Stimulated activated CD4-positive, alpha-beta T cell treated with anti-CD3 and anti-CD28 coated beads, TNF-alpha, amount 100 ng/mL, for 4 hours (primary cell): ENCODE measurements around the gene HOXD8.

Experiments used
- DNase-seq, 3 experiments: peaks; one replicate each; pipeline ENCODE4 v3.0.0-alpha.2; 2020; ENCODE audit warnings: low read depth in 3 of 3

HOXD8 gene

DNA sequence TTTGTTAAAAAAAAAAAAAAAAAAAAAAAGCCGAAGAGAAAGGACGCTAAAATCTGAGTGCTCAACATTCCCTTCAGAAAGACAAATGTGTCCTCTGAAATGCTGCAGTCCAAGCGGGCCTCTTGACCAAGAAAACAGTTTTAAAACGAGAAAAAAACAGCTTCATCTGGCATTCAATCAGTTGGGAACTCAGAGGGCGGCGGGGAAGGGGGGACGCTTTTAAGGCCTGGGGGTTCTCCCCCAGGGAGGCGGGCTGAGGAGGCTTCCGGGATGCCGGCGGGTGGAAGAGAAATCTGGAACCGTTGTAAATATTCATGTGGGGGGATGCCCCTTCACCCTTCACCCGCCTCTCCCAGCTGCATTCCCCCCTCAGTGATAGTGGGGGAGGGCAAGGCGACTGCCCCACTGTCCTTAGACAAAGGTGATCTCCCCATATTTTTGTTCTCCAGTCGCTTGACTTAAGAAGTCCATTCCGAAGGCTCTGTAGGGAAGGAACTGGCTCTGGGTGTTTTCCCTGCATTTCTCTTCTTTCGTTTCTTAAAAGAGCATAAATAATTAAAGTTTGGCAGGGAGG, 25.7 kb upstream of the HOXD8 start:
- no peak for DNase-seq

DNA sequence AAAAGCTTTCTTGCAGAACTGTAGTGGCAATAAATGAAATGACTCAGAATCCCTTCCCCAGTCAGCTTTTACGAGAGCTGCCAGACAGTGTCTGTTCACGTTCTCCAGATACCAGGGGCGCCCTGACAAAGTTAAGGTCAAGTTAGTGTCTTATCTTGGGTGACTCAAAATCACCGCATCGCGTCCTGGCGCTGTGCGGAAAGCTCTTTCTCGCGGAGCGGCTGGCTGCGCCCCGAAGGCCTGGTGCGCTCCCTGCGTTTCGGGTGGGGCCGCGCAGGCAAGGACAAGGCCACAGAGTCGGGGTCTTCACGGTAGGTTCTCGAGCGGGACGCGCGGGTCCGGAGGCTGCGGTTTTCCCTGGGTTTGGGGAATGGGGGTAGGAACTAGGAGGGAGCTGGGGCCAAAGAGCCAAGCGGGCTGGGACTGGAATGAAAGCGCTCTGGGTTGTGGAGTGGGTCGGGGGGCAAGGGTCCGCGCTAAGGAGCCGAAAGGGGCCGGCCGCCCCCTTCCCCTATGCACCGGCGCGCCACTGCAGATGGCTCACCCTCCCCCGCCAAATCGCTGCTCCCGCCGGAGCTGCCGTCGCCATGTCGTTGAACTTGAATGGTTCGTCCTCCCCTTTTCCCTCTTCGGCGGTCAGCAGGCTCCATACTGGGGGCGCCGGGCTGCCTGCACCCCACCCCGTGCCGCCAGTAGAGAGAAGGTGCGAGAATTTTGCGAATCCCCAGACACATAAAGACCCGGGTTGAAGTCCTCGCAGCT, 25.0 kb upstream of the HOXD8 start:
- no peak for DNase-seq

DNA sequence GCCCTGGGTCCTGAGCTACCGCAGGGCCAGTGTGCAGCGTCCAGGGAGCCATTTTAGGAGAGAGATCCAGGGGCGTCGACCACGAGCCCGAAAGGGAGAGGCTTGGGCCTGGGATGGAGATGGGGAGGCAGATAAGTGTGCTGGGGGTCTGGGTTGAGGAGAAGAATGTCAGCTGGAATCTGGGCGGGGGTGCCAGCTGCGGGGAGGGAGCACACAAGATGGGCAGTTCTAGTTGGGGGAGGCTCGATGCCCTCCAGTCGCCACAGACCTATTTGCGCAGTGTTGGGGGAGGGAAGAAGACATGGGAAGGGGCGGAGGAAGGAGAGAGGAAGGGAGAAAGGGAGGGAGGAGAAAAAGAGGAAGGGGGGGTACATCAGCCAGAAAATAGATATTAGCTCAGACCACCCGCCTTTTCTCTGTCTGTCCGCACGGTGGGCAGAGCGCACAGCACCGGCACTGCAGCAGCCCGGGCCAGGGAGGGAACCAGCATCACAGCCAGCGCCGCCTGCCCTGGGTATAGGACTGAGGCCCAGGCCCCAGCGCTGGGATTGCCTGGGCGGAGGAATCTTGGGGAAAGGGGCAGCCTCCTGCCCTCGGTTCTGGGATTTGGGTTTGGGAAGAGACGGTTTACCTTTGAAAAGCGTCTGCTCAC, 24.3 kb upstream of the HOXD8 start:
- DNase-seq = no peak

DNA sequence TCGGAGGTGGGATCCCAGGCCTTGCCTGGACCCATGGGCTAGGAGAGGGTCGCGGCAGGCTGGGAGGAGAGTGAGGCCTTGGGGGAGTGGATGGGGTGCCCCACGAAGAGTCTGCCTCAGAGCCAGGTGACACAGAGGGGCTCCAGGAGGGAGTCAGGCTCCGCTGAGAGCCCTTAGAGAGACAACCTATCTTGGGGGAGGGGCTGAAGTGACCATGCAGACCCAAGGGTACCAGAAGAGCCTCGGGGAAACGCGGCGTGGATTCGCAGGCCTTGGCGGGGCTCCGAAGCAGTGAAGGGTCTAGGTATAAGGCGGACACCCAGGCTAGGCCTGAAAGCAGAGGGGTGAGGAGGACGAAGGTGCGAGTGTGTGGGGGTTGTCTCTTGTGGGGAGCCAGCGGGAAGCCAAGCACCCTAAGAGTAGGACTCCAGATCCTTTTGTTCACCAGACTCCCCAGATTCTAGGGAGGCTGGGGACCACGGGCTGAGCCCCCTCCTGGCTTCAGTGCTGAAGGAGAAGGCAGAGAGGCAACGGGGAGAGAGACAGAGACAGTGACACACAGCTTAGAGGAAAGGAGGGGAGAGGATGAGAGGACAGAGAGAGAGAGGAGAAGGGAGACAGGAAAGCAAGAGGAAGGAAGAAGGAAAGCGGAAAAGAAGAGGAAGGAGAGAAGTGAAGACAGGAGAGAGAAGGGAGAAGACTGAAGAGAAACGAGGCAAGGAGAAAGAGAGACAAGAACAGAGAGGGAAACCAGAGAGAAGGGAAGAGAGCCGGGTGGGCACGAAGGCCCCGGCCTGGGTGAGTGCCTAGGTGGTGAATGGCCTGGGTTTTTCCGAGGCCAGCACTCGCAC, 23.6 kb upstream of the HOXD8 start:
- DNase-seq = no peak

DNA sequence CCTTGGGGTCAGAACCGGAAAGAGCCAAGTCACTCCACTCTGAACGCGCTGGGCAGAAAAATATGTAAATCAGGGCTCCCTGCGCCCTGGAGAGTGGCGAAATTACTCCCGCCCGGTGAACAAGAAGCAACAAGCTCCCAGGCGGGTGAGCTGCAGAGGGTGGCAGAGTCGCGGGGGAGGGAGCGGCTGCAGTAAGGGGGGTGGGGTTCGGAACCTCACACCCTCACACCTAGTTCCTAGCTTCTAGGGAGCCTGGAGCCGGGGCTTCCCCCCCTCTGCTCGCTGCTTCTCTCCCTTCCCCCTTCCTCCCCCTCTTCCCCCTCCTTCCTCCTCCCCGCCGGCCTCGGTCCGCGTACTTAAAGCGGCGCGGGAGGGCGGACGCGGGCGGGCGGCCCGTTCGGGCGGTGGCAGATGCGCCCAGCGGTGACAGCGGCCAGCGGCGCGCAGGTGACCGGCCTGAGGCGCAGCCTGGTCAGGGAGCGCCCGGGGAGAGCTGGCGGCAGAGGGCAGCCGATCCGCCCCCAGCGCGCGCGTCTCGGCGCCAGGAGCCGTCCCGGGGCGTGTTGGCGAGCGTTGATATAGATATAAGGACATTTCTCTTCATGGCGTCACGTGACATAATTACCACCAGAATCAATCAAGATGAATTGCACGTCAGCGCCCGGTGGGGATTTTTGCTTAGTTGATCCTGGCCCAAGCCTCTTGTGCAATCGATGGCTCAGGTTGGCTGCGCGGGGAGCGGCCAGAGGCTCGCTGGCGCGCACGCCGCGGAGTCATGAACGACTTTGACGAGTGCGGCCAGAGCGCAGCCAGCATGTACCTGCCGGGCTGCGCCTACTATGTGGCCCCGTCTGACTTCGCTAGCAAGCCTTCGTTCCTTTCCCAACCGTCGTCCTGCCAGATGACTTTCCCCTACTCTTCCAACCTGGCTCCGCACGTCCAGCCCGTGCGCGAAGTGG, 22.6 kb upstream of the HOXD8 start, which contains the start of gene HOXD11:
TSS of gene HOXD11 (plus strand) at position 700 of the 959 bp plus-strand sequence. CDS start at position 776, 76 bp downstream.
- DNase-seq = no peak

DNA sequence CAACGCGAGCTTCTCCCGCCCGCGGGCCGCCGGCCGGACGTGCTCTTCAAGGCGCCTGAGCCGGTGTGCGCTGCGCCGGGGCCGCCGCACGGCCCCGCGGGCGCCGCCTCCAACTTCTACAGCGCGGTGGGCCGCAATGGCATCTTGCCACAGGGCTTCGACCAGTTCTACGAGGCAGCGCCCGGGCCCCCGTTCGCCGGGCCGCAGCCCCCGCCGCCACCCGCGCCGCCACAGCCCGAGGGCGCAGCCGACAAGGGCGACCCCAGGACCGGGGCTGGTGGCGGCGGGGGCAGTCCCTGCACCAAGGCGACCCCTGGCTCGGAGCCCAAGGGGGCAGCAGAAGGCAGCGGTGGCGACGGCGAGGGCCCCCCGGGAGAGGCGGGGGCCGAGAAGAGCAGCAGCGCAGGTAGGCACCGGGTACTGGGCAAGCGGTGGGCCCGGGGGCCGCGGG, 21.7 kb upstream of the HOXD8 start:
- no peak for DNase-seq

DNA sequence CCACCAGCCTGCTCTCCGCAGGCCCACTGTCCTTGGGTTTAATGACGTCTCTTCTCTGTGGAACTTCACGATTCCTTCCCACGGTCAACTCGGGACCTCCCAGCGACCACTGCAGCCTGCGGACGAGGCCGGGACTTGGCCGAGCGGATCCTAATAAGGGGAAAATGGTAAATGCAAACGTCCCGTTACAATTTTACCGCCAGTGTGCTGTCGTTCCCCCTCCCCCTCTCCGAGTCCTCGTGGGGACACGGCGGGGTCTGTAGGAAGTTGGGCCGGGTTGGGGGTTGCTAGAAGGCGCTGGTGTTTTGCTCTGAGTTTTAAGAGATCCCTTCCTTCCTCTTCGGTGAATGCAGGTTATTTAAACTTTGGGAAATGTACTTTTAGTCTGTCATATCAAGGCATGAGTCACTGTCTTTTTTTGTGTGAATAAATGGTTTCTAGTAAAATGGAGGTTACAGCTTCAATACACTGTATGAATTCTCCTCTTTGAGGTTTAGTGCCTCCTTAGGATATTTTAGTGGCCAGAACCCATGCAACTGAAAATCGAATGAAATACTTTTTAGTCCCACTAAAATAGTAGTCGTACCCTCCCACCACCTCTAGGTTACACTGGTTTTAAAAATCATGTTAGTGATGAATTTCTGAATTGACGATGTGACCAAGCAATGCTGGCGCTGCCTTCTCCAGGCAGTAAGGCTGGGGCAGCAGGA, 20.2 kb upstream of the HOXD8 start:
- DNase-seq = no peak

DNA sequence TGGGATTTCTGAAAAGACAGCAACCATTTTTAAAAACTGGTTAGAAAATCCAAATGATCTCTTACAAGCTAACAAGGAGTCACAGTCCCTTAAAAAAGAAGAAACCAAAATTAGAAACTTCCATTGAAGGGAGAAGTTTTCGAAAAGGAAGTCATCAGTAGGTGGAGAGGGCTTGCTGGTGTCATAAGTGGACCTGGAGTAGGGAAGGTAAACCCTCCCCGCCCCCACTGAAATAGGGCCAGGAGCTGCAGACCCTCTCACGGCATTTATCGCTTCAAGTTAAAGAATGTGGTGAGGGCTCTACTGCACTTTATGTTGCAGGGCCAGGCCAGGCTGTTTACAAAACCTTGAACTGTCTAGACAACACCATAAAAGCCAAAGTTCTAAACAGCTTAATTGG, 19.6 kb upstream of the HOXD8 start:
- no peak for DNase-seq

DNA sequence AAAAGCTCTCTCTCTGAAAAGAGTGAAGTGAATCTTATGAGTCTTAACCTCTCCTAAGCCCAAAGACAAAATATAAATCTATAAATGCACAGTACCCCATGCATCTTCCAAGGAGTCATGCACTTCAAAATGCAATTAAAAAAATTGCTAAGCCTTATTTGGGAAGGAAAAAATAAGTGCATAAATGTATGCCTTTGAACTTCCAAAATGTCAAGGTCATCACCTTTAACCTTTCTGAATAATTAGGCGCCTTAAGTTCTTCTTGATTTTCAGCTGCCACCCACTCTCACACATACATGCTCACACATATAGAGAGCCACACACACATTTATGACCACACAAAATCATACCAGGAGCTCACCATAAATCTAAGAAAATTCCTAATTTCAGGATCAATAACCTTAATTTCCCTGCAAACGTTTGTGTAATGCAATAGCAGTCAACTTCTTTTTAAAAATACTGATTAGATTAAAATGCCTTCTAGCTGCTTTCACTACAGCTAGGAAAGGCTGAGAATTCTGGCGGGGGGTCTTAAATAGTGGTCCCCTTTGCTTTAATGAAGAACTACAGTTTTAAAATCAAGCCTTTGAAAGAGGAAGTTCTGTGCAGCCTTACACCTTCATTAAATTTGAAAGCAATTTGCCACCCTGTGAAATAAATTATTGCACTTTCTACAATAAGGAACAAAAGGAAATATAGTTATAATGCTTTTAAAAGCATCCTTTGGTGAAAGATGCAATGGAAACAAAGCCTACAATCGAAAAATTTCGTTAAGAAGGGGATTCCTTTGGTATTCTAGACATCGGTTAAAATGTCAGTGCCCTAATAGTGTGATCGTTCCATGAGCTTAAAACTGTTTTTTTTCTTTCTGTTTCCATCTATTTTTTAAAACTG, 18.8 kb upstream of the HOXD8 start:
- DNase-seq = no peak

DNA sequence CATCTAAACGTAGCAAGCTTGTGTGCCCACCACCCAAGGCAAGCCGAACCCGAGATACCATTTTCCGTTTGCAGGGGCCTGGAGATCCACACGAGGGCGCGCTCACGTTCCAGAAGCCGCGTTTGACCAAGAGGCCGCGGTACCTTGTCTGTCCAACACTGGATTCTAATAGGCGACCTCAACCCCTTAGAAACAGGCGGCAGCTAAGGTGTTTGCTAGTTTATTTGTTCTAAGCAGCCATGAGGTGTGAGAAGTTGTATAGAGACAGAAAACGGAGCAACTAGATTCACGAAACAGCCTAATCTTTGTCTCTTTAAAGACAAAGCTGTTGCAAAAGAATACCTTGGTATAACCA, 18.2 kb upstream of the HOXD8 start:
- DNase-seq = no peak

DNA sequence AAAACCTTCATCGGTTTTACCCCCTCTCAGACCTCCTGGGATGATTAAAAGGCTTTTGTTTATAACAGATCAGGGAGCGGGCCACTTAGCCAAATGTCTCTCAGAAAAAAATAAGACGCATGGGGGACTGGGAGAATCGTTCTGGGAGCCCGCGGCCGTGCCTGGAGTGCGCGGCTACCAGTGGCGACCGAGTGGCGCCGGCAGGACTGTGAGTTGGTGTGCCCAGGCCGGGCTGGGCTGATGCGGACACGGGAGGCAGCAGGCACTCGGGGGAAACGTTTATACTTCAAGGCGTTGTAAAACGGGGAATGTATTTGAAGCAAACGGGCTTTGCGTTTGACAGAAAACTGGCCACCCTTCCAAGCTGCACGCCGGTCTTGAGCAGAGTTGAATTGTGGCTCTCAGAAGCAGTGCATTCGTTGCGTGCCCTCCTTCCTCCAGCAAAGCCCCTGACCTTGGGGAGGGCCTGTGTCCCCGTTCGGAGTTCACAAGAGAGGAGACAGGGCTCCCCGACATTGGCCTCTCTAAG, 17.6 kb upstream of the HOXD8 start:
- DNase-seq = no peak

DNA sequence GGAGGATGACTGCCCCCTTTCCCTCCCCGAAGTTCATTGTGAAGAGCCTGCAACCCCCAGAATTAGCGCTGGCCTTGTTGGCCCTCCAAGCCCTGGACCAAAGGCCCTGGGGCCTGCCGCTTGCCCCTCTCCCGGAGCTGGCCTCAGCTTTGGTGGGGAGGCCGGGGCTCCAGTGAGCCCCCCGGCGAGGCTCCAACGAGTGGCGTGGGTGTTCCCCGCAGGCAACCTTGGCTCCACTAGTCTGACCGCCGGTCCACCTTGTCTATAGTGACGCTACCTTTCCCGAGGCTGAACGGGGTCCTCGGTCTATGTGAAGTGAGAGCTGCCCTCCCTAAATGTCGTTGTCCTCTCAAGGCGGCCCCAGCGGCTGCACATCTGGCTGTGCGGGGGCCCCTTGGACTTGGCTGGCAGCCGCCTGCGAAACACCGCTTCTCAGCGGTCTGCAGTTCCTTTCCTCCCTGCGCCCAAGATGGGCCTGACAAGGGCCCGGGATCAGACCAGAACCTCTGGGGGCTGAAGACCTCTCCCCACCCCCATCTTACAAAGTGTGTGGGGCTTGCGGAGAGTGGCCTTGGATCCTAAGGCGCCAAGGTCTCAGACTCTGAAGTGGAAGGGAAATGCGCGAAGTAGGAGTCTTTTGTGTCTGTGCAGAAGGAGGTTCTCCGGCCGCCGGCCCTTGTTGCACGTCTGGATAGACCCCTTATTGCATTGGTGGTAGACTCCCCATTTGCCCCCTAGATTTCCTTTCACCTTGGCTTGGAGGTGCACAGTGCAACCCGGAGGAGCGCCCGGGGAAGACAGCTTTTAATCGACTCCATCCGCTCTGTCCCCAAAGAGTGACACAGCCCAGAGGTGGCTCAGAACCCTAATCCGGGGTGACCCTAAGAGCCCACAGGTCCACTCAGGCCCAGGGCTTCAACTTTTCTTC, 16.9 kb upstream of the HOXD8 start:
- DNase-seq = no peak

DNA sequence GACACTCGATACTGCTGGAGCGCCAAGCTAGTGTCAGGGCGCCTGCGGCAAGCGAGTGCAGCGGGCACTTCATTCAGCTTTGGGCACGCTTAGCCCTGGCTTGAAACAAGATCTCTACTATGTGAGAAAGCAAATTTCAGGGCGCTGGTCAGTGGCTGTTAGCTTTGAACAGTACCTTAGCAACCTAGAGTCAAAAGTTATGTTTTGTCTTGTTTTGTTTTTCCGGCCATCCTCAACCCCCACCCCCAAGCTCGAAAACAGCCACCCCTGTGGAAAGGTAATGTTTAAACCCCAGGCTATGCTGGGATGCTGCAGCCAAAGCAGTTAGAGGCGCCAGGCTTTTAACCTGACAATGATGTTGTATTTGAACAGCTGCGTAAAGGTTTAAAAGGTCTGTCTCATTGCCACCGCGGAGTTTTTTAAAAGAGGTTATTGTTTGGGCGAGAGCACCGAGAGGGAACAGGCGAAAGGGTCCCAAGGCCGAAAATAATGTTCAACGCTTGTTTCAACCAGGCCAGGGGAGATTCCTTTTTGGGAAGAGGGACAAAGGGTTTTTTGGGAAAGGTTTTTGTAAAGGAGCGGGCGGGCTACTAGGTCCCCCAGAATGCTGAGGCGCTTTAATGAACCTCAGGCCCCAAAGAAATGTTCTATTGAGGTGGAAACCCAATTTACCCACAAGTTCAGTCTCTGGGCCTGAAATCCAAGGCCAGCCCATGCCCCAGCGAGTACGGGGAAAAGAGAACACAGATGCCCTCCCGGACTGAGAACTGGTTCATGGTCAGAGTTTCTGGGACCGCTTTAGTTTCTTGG, 15.2 kb upstream of the HOXD8 start:
- no peak for DNase-seq

DNA sequence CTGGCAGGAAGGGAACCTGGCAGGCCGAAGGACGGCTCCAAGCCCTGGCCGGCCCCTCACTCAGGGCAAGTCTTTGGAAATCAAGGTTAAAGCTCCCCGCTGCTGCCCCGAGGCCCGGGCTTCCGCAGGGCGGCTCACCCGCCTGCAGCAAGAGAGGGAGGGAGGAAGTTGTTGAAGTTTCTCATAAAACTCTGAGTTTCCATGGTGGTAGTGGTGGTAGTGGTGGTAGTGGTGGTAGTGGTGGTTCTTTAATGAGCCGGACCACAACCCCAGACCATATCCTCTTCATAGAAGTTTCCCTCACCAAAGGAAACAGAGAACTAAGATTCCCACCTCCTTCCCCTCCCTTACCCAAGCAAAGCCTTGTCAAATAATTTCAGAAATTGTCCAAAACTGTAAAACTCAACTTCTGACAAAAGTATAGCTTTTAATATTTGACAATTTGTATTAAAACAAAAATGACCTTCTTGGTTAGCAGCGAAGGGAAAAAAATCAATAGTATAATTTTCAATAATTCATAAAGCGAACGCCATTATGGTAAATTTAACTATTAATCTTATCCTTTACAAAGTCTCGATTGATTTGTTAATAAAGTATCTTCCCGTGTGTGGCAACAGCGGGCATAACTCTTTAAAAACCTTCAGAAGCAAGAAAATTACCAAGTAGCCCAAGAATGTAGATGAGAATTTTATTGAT, 14.4 kb upstream of the HOXD8 start:
- DNase-seq = no peak

DNA sequence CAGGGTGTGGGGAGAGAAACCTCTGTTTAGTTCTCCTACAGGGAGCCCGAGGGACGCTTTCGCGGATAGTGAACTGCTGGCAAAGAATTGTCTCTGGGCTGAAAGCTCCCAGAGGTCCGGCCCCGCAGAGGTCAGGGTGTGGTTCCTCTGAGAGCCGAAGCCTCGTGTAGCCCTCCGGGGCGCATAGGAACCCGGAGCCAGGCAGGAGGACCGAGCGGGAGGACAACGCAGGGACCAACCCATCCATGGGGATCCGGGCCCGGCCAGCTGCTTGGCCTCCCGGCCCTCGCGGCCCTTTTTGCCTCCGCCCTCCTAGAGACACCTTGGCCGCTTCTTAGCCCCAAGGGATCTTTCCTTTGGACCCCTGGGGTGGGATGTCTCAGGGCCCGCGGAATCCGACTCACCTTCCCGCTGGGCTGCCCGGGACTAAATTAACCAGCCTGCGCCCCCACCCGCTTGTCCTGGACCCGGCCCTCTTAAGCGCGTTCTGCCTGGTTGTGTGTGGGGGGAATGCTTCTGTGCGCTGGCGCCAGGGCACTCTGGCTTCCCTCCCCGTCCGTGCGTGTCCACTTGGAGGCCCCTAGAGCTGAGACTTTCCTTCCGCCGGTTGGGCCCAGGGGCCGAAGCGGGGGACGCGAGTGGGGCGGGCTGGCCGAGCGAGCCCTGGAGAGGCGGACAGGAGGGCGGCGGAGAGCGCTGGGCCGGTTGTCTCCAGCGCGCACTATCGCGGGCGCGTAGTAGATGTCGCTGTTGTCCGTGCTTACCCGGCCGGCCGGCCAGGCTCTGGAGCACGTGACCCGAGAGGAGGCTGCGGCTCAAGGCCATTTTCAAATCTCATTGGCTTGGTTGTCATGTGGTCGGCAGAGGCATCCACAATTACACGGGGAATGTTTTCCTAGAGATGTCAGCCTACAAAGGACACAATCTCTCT, 13.4 kb upstream of the HOXD8 start, which contains the start of gene HOXD10:
TSS of gene HOXD10 (plus strand) at position 896 of the 931 bp plus-strand sequence. CDS start 56 bp downstream, outside the sequence.
- no peak for DNase-seq
